ENCODE measurements around the gene TEDDM1. TPM values are rescaled to one million over a fixed set of nuclear protein-coding genes. Genes with fewer than 3 reads are reported as not detected.

TEDDM1 gene
- total and polyA plus RNA-seq, 10 donors, result not detected

DNA sequence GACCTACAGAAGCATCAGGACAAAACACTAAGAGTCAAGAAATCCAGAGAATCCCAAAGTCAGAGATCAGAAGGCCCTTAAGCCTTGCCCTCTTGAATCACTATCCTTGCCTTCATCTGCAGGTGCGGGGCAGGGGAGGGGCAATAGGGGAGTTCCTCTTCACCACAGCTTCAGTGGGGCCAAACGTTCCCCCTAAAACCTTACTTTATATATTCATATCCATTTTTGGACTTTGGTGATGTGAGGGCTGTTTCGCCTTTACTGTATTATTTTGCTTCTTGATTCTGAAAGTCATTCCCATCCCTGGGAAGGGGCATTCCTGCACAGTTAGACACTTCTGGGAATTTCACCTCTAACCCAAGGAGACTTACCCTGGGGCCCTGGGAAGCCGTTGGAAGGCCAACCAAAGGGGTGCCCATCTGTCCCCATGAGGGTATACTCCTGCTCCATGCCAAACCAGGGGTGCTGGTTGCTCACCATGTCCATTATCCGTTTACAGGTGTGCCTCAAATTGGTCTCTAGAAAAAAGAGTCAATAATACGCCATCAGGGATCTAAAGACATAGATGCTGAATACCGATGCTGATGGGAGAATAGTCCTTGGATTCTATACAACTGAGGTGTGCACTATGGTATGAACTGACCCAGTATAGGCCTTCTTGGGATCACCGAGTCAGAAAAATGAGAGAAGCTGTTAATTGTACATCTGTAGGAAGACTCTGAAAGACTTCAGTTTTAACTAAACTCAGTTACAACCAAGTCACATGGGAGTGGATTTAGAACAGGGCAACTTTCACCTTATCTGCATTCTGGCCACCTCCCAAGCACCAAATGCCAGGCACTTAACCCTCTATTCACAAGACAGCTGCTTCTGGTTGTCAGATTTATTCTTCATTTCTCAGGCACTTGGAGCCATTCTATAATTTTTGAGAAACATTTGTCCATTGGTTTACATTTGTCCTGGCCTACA, 14.3 kb downstream of the TEDDM1 start:
- peaks cover 0 to 60% (median 34%) of the 10 kb centered on the region in 6 donors for H3K4me1 ChIP-seq
- peaks cover 0 to 16% (median 0%) of the 10 kb centered on the region in 7 donors for H3K27me3 ChIP-seq (replicated peaks in 1 of 7)
- DNase-seq, result no peak
- H3K9me3 ChIP-seq, result no peaks in the 10 kb centered on the region
- H3K4me3 ChIP-seq, result peak overlapping the region in 1 of 8 donors; percentile 94
- intact Hi-C loops (cut with DNase I; ENCODE audit: low total_unique reads), result no loop called here
- peak overlapping the region in 3 of 8 donors; percentile 3 to 98 (median 40) for H3K27ac ChIP-seq
- 88 to 94% (median 91%) methylated on average over 8 of the region's 8 CpGs for WGBS, 5 donors
- peaks cover 0 to 79% (median 62%) of the 10 kb centered on the region in 6 donors for H3K36me3 ChIP-seq
- TF ChIP-seq POLR2A (IDR thresholded peaks at IDR 0.05) (peak in 1 of 3 donors; percentile 39), POLR2AphosphoS5 (IDR thresholded peaks at IDR 0.05) (peak in 1 of 3 donors; percentile 68)
- TF ChIP-seq, protein P1, sequence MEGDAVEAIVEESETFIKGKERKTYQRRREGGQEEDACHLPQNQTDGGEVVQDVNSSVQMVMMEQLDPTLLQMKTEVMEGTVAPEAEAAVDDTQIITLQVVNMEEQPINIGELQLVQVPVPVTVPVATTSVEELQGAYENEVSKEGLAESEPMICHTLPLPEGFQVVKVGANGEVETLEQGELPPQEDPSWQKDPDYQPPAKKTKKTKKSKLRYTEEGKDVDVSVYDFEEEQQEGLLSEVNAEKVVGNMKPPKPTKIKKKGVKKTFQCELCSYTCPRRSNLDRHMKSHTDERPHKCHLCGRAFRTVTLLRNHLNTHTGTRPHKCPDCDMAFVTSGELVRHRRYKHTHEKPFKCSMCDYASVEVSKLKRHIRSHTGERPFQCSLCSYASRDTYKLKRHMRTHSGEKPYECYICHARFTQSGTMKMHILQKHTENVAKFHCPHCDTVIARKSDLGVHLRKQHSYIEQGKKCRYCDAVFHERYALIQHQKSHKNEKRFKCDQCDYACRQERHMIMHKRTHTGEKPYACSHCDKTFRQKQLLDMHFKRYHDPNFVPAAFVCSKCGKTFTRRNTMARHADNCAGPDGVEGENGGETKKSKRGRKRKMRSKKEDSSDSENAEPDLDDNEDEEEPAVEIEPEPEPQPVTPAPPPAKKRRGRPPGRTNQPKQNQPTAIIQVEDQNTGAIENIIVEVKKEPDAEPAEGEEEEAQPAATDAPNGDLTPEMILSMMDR (IDR thresholded peaks at IDR 0.05 in 8 of 11, conservative IDR thresholded peaks at IDR 0.05 in 3 of 11), result no peak

DNA sequence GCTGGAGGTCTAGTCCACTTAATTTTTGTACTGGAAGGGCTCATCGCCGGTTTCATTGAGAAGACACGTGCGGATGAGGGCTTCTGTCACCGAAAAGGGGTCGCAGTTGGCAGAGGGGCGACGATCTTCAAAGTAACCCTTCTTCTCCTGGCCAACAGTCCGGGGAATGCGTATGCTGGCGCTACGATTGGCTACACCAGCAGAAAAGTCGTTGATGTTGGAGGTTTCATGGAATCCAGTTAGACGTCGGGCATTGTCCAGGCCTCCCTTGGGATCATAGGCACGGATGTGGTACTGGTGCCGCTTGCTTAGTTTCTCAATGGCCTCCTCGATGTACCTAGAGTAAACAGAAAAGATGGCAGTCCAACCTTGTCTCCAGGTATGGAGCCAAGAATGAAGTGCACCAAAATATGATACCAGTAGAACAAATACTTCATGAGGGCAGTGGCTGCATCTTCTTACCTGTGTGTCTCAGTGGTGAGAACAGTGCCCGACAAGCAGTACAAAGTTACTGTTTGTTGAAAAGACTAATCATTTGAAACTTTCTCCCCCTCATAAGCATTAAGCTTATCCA, 16.0 kb downstream of the TEDDM1 start:
- H3K36me3 ChIP-seq, result peaks cover 0 to 84% (median 62%) of the 10 kb centered on the region in 6 donors
- peaks cover 0 to 43% (median 26%) of the 10 kb centered on the region in 6 donors for H3K4me1 ChIP-seq
- TF ChIP-seq POLR2AphosphoS5 (IDR thresholded peaks at IDR 0.05), result peak in 2 of 3 donors; percentile 72 to 87
- no peak for TF ChIP-seq POLR2A (IDR thresholded peaks at IDR 0.05)
- 94 to 97% (median 96%) methylated on average over 19 of the region's 19 CpGs for WGBS, 5 donors
- intact Hi-C loops (cut with DNase I; ENCODE audit: low total_unique reads), result no loop called here
- no peak overlapping the region for H3K27ac ChIP-seq
- no peaks in the 10 kb centered on the region for H3K9me3 ChIP-seq
- no peak for DNase-seq
- H3K27me3 ChIP-seq (replicated peaks in 1 of 7), result no peaks in the 10 kb centered on the region
- peak overlapping the region in 1 of 8 donors; percentile 6 for H3K4me3 ChIP-seq

DNA sequence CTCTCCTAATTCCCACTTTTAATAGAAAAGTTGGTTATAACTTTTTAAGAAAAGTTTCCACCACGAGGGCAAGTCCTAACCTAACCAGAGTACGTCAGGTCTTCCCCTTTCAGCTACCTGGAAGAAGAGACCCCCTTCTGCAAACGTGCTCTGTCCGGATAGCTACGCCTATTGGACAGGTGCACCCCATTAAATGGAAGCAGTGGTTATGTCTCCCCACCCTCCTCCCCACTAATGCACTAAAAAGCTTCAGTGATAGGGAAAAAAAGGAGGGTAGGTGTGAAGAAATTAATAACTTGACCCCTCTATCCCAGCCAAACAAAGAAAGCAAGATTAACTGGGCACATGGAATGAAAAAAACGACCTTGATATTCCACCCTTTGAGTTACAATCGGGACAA, 16.5 kb downstream of the TEDDM1 start:
- no peak overlapping the region for H3K4me3 ChIP-seq
- no peak overlapping the region for H3K27ac ChIP-seq
- TF ChIP-seq POLR2AphosphoS5 (IDR thresholded peaks at IDR 0.05) (peak in 1 of 3 donors; percentile 80), POLR2A (IDR thresholded peaks at IDR 0.05) (peak in 1 of 3 donors; percentile 13)
- TF ChIP-seq, protein P1 (IDR thresholded peaks at IDR 0.05 in 8 of 11, conservative IDR thresholded peaks at IDR 0.05 in 3 of 11), result no peak
- intact Hi-C loops (cut with DNase I; ENCODE audit: low total_unique reads), result no loop called here
- H3K9me3 ChIP-seq, result no peaks in the 10 kb centered on the region
- no peak for DNase-seq
- H3K36me3 ChIP-seq, result peaks cover 0 to 82% (median 62%) of the 10 kb centered on the region in 6 donors
- peaks cover 0 to 38% (median 21%) of the 10 kb centered on the region in 6 donors for H3K4me1 ChIP-seq
- whole genome bisulfite sequencing, 5 donors, result 87 to 93% (median 90%) methylated on average over 7 of the region's 7 CpGs
- H3K27me3 ChIP-seq (replicated peaks in 1 of 7), result no peaks in the 10 kb centered on the region

DNA sequence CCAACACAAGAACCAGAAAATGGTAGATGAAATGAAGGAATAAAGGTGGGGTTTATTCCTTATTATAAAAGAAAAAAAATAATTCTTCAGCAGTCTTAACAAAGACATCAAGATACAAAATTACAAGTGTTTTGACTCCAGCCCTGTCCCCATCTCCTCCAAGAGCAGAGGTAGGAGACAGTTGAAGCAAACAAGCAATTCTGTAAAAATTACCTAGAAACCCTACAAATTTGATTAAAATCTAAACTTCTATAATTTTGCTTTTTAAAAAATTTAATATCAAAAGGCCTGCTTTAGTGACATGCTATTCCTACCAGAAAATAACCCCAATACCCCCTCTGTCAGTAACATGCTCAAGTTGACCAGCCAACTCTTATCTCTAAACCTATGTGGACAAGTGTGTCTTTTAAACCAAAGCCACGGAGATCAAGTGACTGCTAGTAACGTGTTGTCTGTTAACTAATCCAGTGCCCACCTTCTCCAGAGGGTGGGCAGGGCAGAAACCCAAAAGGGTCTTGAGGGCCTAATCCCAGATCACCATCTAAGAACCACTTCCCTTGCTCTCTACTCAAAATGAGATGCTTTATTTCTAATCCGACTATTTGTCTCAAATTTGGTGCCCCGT, 17.3 kb downstream of the TEDDM1 start:
- 86 to 93% (median 91%) methylated on average over 4 of the region's 4 CpGs for WGBS, 5 donors
- Histone ChIP-seq H3K4me1 (peaks cover 0 to 30% (median 14%) of the 10 kb centered on the region in 6 donors), H3K4me3 (no peak overlapping the region), H3K27me3 (replicated peaks in 1 of 7) (no peaks in the 10 kb centered on the region), H3K9me3 (no peaks in the 10 kb centered on the region), H3K36me3 (peaks cover 0 to 74% (median 58%) of the 10 kb centered on the region in 6 donors), H3K27ac (no peak overlapping the region)
- intact Hi-C loops (cut with DNase I; ENCODE audit: low total_unique reads), result no loop called here
- DNase-seq, result no peak
- TF ChIP-seq POLR2A (IDR thresholded peaks at IDR 0.05) (no peak), POLR2AphosphoS5 (IDR thresholded peaks at IDR 0.05) (peak in 1 of 3 donors; percentile 92)
